NCI-H187 (cell line): ENCODE data around the gene RAP1GAP.

Source experiments
- DNase-seq, 2 experiments: peaks; one replicate each; lab custom pipeline; 2025; lab: John Stamatoyannopoulos, UW

RAP1GAP gene

DNA sequence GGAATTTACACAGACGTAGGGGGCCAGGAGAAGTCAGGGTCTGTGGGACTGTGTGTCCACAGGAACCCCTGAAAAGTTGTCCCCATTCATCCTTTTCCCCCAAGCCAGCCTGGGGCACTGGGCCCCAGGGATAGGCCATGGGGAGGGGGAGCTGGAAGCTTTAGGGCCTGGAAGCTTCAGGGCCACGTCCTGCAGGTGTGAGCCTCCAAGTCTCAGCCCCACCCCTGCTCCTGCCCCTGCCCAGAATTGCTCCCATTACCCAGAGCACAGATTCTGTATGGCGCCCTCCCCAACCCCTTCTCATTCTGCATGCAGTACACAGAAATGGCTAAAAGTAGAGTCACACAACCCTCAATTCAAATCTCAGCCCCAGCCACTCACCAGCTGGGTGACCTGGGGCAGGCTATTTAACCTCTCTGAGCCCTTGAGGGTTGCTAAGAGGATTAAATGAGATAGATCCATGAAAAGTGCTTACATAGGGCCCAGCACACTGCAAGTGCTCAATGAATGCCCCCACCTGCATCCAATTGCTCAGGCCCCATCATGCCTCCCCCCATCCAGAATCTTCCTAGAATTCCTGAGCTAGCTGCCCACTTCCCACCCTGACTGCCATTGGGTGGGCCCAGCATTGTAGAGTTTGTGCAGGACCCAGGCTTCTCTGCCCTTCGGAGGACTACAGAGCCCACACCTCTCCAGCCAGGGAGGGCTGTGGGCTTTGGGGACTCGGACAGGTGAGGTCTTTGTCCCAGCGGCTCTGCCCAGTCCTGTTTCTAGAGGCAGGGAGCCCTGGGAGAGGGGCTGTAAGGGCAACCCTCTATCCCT is 6.5 kb downstream of the RAP1GAP start:
- DNase-seq: no peak

DNA sequence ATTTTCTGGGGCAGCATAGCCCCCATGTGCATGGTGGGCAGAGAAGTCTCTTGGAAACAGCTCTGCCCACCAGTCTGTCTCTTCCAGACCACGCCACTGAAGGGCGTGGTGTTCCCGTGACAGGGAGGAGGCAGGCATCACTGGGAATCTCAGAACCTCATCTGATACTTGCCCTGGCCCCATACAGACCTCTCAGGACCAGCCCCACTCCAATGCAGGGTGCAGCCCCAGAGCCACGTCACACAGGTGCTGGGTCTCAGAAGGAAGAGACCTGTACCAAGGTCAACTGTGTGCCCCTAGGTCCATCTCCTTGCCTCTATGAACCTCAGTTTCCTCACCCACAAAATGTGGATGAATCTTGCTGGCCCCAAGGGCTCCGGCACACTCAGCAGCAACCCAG is 7.3 kb downstream of the RAP1GAP start:
- no peak for DNase-seq

- DNase-seq: no peak
Observed at GRCh38 chr1:21659924-21660326, 9.2 kb downstream of the RAP1GAP start.

- peak in 1 of 2 experiments; percentile 32 for DNase-seq
Observed at GRCh38 chr1:21659099-21659923, 9.8 kb downstream of the RAP1GAP start.

DNA sequence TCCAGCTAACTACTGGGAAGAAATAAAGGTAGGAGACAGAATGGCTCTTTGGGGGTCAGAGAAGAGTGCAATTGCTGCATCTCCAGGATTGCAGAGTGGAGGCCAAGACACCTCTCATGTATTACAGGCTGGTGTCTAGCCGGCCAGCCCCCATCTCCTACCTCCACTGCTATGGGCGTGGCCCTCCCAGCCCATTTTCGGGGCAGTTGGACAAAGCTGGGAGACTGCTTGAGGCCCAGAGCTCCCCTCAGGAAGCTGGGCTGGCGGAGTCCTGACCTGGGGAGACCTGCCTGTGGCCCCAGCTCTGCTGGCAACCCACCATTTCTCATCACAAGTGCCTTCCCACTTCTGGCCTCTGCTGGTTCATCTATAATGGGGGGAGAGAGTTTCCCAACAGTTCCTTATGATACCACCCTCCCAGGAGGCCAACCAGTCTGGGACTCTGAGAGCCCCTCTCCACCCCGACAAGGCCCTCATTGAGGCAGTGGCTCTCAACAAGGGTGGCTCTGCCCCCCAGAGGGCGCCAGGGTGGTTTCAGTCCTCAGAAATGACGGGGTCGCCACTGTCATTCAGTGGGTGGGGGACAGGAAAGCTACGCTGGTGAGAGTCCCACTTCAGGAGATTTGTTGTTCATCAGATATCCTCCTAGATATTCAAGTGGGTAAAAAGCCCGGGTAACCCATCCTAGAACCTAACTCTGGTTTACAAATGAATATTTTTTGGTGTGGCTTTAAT is 11.5 kb downstream of the RAP1GAP start:
- no peak for DNase-seq

- DNase-seq: no peak
Observed at GRCh38 chr1:21655748-21656147, 13.4 kb downstream of the RAP1GAP start.

DNA sequence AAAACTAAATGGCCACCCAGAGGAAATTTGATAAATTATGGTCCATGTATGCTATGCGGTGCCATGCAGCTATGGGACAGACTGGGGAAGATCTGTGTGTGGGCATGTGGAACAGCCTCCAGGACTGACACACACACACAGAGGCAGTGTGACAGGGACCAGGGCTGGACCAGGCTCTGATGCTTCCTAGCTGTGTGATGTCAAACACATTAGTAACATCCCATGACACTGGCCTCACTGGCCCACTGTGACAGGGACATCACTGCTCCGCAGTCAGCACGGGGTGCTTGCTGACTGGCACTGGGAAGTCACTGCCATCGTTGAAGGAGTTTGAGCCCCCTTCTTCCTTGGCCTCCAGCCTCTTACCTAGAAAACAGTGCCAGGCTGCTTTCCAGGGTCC is 13.9 kb downstream of the RAP1GAP start:
- no peak for DNase-seq

DNA sequence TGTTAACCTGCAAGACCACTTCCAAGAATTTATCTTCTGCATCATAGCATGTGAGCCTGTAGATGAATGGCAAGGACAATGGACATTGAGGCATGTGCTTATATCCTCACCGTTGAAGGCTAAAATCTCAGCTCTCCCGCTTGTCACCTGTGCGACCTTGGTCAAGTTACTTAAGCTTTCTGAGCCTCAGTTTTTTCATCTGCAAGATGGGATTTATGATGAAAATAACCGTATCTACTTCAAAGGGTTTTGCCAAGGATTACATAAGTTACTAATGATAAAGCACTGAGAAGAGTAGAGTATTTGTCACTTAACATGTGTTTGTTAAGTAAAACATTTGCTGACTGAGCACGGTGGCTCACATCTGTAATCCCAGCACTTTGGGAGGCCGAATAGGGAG is 14.9 kb downstream of the RAP1GAP start:
- DNase-seq: no peak

DNA sequence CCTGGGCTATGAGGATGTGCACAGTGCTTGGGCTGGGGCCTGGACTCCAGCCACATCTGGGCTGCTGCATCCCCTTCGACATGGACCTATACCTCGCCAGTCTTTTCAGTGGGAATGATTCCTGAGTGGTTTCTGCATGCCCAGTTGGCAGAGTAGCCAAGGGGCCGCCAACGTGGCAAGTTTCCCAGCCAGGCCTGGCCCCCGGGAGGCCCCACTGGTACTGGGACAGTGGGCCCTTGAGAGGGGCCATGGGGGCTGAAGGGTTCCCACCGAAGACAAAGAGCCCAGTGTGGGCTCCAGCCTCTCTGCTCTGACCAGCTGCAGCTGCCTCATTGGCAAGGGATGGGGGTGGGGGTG is 15.4 kb downstream of the RAP1GAP start:
- DNase-seq: no peak

- DNase-seq: no peak
Observed at GRCh38 chr1:21652937-21653743, 16.0 kb downstream of the RAP1GAP start.

GRCh38 chr1:21652101-21652936 is 16.8 kb downstream of the RAP1GAP start:
- no peak for DNase-seq

GRCh38 chr1:21651214-21652042 is 17.7 kb downstream of the RAP1GAP start:
- peak in 1 of 2 experiments; percentile 14 for DNase-seq

- no peak for DNase-seq
Observed at GRCh38 chr1:21650400-21650799, 18.8 kb downstream of the RAP1GAP start.

DNA sequence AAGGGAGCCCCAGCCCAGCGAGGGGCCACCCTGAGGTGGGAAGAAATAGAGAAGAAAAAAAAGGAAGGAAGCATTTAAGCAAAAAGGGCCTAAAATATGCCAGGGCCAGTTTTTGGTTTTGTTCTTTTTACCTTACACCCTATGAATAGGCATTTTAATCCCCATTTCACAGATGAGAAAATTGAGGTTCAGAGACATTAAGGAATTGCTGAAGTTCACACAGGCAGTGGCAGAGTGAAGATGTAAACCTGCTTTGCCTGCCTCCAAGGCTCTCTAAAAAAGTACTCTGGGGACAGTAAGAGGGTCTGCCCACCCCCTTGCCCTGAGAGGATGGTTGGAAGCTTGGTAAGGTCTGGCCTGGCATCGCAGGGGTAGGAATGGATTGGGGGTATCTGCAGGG is 19.8 kb downstream of the RAP1GAP start:
- no peak for DNase-seq

GRCh38 chr1:21648791-21649190 is 20.4 kb downstream of the RAP1GAP start:
- no peak for DNase-seq

GRCh38 chr1:21648352-21648730 is 20.8 kb downstream of the RAP1GAP start:
- no peak for DNase-seq

DNA sequence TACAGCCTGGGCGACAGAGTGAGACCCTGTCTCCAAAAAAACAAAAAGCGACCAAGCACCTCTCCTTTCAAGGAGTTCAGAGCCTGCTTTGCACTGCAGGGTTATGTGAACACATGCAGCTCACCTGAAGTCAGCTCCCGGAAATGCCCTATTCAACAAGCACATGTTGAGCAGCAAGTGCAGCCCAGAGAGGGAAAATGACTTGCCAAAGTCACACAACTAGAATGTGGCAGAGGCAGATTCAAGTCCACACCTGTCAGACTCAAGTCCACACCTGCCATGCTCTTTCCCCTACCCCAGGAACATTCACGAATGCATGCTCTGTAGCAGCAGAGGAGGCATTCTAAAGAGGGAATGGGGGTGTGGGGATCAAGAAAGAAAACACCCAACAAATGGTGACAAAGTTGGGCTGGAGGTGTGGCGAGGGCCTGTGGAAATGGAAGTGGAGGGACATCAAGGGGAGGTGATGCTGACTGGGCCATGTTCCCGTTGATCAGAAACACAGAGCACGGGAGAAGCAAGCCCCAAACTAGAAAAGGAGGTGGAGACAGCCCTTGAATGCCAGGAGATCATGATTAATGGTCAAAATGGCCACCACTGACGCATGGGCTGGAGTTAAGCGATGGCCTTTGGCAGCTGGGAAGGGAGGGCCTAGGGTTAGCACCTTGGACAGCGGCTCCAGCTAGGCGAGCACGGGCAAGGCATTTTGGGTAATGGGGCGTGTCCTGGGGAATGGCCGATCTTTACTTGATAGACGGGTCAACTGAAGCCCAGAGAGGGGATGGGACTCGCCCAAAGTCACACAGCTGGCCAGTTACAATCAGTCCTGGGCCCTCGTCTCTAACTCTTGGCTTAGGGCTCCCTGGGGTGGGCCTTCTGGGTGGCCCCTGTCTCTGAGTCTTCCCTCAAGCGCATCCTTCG is 21.5 kb downstream of the RAP1GAP start:
- DNase-seq: no peak

- DNase-seq: no peak
Observed at GRCh38 chr1:21645550-21645949, 23.6 kb downstream of the RAP1GAP start.

GRCh38 chr1:21644906-21645305 is 24.3 kb downstream of the RAP1GAP start:
- no peak for DNase-seq
